Measurements from ENCODE around the gene SMARCE1. TPM values are rescaled to one million over a fixed set of nuclear protein-coding genes. Genes with fewer than 3 reads are reported as not detected.

The SMARCE1 gene
- total RNA-seq, 2 donors from 2014 or later, result 48.0 to 50.8 TPM

DNA sequence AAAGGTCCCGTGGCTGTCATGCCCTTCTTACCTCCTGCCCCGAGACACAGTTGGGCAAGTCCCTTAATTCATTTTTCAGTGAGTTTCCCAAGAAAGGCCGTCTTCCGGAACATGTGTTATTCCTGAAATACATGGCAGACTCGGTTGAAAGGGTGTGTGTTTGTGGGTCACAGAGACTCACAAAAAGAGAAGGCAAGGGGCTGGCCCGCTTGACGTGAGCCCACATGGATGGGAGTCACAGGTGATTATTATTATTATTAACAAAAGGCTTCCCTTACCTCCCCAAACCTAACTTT is 48.2 kb downstream of the SMARCE1 start:
- no peak overlapping the region for H3K4me3 ChIP-seq
- no peaks in the 10 kb centered on the region for H3K36me3 ChIP-seq (replicated peaks in 1 of 2; ENCODE audit: insufficient read depth in 1 of 2, low read depth in 2 of 2)
- no peak overlapping the region for H3K27ac ChIP-seq
- H3K9me3 ChIP-seq, result no peaks in the 10 kb centered on the region
- no peaks in the 10 kb centered on the region for H3K27me3 ChIP-seq
- TF ChIP-seq, protein P1, sequence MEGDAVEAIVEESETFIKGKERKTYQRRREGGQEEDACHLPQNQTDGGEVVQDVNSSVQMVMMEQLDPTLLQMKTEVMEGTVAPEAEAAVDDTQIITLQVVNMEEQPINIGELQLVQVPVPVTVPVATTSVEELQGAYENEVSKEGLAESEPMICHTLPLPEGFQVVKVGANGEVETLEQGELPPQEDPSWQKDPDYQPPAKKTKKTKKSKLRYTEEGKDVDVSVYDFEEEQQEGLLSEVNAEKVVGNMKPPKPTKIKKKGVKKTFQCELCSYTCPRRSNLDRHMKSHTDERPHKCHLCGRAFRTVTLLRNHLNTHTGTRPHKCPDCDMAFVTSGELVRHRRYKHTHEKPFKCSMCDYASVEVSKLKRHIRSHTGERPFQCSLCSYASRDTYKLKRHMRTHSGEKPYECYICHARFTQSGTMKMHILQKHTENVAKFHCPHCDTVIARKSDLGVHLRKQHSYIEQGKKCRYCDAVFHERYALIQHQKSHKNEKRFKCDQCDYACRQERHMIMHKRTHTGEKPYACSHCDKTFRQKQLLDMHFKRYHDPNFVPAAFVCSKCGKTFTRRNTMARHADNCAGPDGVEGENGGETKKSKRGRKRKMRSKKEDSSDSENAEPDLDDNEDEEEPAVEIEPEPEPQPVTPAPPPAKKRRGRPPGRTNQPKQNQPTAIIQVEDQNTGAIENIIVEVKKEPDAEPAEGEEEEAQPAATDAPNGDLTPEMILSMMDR (IDR thresholded peaks at IDR 0.05), result no peak
- no peak for TF ChIP-seq POLR2A (IDR thresholded peaks at IDR 0.05)
- WGBS, 2 donors, result 65 to 66% methylated on average over 7 of the region's 7 CpGs
- intact Hi-C loops (cut with DNase I), result no loop called here
- DNase-seq (no peak), ATAC-seq (no peak)
- H3K4me1 ChIP-seq, result no peaks in the 10 kb centered on the region

DNA sequence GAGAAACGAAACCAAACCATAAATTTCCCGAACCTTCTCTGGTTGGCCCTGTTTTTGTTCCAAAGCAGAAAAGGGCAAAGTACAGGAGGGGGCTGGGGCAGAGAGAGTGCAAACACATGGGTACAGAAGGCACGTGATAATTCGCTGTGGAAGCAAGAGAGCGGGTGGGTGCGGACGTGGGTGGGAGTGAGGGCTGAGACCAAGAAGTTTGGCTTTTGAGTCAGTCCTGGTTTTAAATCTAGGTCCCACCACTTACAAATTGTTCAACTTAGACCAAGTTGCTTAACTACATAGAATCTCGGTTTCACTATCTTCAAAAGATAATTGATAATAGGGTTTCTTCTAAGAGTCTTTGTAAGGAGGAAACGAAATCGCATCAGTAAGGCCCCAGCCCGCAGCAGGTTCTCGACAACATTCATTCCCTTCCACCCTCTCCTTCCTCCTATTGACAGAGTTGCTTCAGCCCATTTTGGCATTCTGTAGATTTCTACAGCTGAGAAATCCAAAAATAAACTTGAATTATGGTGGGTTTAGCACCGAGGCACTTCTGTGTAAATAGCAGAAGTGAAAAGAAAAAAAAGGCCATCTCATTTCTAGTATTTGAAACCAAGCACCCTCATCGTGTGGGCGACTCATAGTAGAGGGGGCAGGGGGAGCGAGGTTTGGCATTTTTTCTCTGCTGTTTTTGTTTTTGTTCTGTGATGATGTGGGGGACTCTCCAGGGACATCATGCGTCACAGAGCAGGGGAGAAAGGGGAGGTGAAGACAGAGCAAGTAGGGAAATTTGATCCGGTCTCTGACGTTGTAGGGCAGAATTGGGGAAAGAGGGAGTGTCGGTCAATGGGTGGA is 48.8 kb downstream of the SMARCE1 start:
- no peaks in the 10 kb centered on the region for H3K4me1 ChIP-seq
- DNase-seq (no peak), ATAC-seq (no peak)
- no peaks in the 10 kb centered on the region for H3K9me3 ChIP-seq
- 68 to 75% methylated on average over 20 of the region's 20 CpGs for whole genome bisulfite sequencing, 2 donors
- TF ChIP-seq, protein P1 (IDR thresholded peaks at IDR 0.05), result no peak
- no peak for TF ChIP-seq POLR2A (IDR thresholded peaks at IDR 0.05)
- no peaks in the 10 kb centered on the region for H3K27me3 ChIP-seq
- H3K4me3 ChIP-seq, result no peak overlapping the region
- no peaks in the 10 kb centered on the region for H3K36me3 ChIP-seq (replicated peaks in 1 of 2; ENCODE audit: insufficient read depth in 1 of 2, low read depth in 2 of 2)
- intact Hi-C loops (cut with DNase I), result no loop called here
- H3K27ac ChIP-seq, result no peak overlapping the region

DNA sequence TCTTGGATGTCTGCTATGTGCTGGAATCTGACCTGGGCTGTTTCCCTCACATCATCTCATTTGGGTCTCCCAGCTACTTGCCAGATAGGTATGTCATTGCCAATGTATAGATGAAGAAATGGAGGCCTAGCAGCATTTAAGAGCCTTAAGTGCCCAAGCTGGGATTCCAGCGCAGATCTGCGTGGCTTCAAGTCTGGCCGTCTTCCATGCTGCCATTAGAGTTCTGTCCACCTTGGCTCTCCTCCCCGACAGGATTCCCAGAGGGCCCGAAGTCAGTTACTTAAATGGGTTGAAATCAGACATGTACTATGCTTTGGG is 49.4 kb downstream of the SMARCE1 start:
- Histone ChIP-seq H3K4me3 (no peak overlapping the region), H3K36me3 (replicated peaks in 1 of 2; ENCODE audit: insufficient read depth in 1 of 2, low read depth in 2 of 2) (no peaks in the 10 kb centered on the region), H3K27ac (no peak overlapping the region), H3K27me3 (no peaks in the 10 kb centered on the region), H3K4me1 (no peaks in the 10 kb centered on the region), H3K9me3 (no peaks in the 10 kb centered on the region)
- ATAC-seq (no peak), DNase-seq (no peak)
- intact Hi-C loops (cut with DNase I), result no loop called here
- TF ChIP-seq, protein P1 (IDR thresholded peaks at IDR 0.05), result no peak
- no peak for TF ChIP-seq POLR2A (IDR thresholded peaks at IDR 0.05)
- WGBS, 2 donors, result 72 to 86% methylated on average over 5 of the region's 5 CpGs

DNA sequence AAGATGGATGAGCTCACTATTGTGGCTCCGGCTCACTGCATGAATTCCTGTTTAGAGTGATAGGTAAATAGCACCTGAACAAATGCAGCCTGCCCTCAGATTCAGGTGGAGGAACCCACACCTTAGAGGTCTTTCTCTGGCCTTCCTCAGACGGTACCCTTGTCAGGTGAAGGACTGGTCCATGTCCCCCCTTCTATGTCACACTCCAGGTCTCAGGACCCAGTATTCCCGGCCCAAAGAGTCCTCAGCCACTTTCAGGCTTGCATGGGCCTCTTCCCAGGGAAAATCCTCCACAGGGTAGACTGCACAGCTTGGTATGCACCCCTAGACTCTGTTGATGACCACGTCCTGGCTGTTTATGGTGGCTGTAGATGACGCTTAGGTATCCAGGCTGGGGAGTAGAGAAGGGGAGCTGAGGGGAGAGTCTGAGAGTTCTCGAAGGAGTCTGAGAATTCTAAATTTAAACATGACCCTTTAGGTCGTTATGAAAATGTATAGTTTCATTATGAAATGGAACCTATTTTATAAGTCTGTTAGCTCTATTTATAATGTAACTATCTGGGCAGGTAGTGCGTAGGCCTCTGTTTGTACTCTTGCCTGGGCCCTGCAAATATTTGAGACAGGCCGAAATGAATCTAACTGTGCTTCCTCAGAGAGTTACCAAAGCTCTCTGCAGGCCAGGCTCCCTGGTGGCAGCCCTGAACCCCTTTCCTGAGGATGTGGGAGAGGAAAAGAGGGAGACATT is 49.9 kb downstream of the SMARCE1 start:
- 66 to 84% methylated on average over 7 to 9 of the region's 9 CpGs for WGBS, 2 donors
- H3K27ac ChIP-seq, result no peak overlapping the region

More for the DNA sequence above, 49.9 kb downstream of the SMARCE1 start:
- Histone ChIP-seq H3K27me3 (no peaks in the 10 kb centered on the region), H3K36me3 (replicated peaks in 1 of 2; ENCODE audit: insufficient read depth in 1 of 2, low read depth in 2 of 2) (no peaks in the 10 kb centered on the region), H3K4me1 (no peaks in the 10 kb centered on the region), H3K4me3 (no peak overlapping the region), H3K9me3 (no peaks in the 10 kb centered on the region)
- DNase-seq (no peak), ATAC-seq (no peak)
- TF ChIP-seq, protein P1 (IDR thresholded peaks at IDR 0.05), result no peak
- no peak for TF ChIP-seq POLR2A (IDR thresholded peaks at IDR 0.05)
- intact Hi-C loops (cut with DNase I), result no loop called here
